CD14-positive monocyte (primary cell): Measurements from ENCODE around the gene CACNA1D. TPM values are rescaled to one million over a fixed set of nuclear protein-coding genes. Genes with fewer than 3 reads are reported as not detected.

ENCODE experiments used
- DNase-seq, 3 donors: peaks; one replicate each; pipeline ENCODE4 v3.0.0-alpha.2; 2011 to 2022
- H2AFZ ChIP-seq: 2 replicates; pipeline ENCODE4 v1.6.0; 2012; ENCODE audit warnings: mild to moderate bottlenecking, low read depth, low read length, inconsistent platforms; ENCODE audit not compliant: insufficient read depth, poor library complexity, severe bottlenecking
- H3K27ac ChIP-seq, 2 donors: 1 replicate in 1 of 2; 2 replicates in 1 of 2; pipeline ENCODE4 v1.5.1; 2012 to 2013; ENCODE audit warnings: low read length in 2 of 2, control low read depth in 1 of 2, inconsistent platforms in 1 of 2, low read depth in 1 of 2, mild to moderate bottlenecking in 1 of 2
- H3K27me3 ChIP-seq, 2 donors: one replicate each; pipeline versions ENCODE4 v1.6.0 to v1.6.1; 2011 to 2013; ENCODE audit warnings: low read length in 2 of 2; ENCODE audit not compliant: control insufficient read depth in 2 of 2, insufficient read depth in 2 of 2
- H3K36me3 ChIP-seq, 2 donors: replicated peaks in 1 of 2; 1 replicate in 1 of 2; 2 replicates in 1 of 2; pipeline versions ENCODE4 v1.5.1 to v1.6.1; 2012 to 2013; ENCODE audit warnings: low read length in 2 of 2, control low read depth in 1 of 2, inconsistent platforms in 1 of 2, mild to moderate bottlenecking in 1 of 2; ENCODE audit not compliant: insufficient read depth in 2 of 2, control insufficient read depth in 1 of 2
- H3K4me1 ChIP-seq, 2 donors: 1 replicate in 1 of 2; 2 replicates in 1 of 2; pipeline versions ENCODE4 v1.5.1 to v1.6.1; 2012 to 2013; ENCODE audit warnings: low read length in 2 of 2, control low read depth in 1 of 2, inconsistent platforms in 1 of 2, mild to moderate bottlenecking in 1 of 2, moderate library complexity in 1 of 2; ENCODE audit not compliant: insufficient read depth in 2 of 2, control insufficient read depth in 1 of 2
- H3K4me2 ChIP-seq: replicated peaks from 2 replicates; pipeline ENCODE3; 2012; ENCODE audit warnings: low read length, moderate library complexity, mild to moderate bottlenecking; ENCODE audit not compliant: poor library complexity, severe bottlenecking; ENCODE audit errors: extremely low read depth
- H3K4me3 ChIP-seq, 3 experiments: fragments of 200-600 bp in 1 of 3; sonication (generic) in 1 of 3; replicated peaks in 1 of 3; 1 replicate in 2 of 3; 2 replicates in 1 of 3; pipeline ENCODE4 v1.5.1; 2011 to 2013; ENCODE audit warnings: low read length in 3 of 3, mild to moderate bottlenecking in 3 of 3, control low read depth in 2 of 3, low read depth in 2 of 3, inconsistent platforms in 1 of 3, moderate library complexity in 1 of 3
- H3K79me2 ChIP-seq: 2 replicates; pipeline ENCODE4 v1.6.0; 2012; ENCODE audit warnings: mild to moderate bottlenecking, control low read depth, inconsistent platforms, low read length, moderate library complexity; ENCODE audit not compliant: insufficient read depth
- H3K9ac ChIP-seq: 2 replicates; pipeline ENCODE4 v1.6.0; 2017; ENCODE audit warnings: low read length, mild to moderate bottlenecking; ENCODE audit not compliant: insufficient read depth, poor library complexity, severe bottlenecking
- H3K9me3 ChIP-seq, 2 donors: replicated peaks in 1 of 2; 1 replicate in 1 of 2; 2 replicates in 1 of 2; pipeline versions ENCODE4 v1.5.1 to v1.6.1; 2012 to 2013; ENCODE audit warnings: low read length in 2 of 2, control low read depth in 1 of 2; ENCODE audit not compliant: control insufficient read depth in 1 of 2, insufficient read depth in 1 of 2
- H4K20me1 ChIP-seq: 2 replicates; pipeline ENCODE4 v1.6.0; 2012; ENCODE audit warnings: mild to moderate bottlenecking, low read length, control low read depth, moderate library complexity; ENCODE audit not compliant: insufficient read depth
- H3K27ac Mint-ChIP-seq, 7 donors: one replicate each; pipeline ENCODE4 v1.8.0; 2020; ENCODE audit warnings: mild to moderate bottlenecking in 7 of 7, mixed read lengths in 7 of 7, moderate library complexity in 6 of 7, inconsistent platforms in 2 of 7
- H3K27me3 Mint-ChIP-seq, 3 donors: one replicate each; pipeline ENCODE4 v1.8.0; 2021 to 2022; ENCODE audit warnings: low read depth in 3 of 3, mild to moderate bottlenecking in 3 of 3, mixed read lengths in 3 of 3, moderate library complexity in 3 of 3, inconsistent platforms in 1 of 3
- H3K36me3 Mint-ChIP-seq, 2 donors: one replicate each; pipeline ENCODE4 v1.8.0; 2020; ENCODE audit warnings: mixed read lengths in 2 of 2, inconsistent platforms in 1 of 2, mild to moderate bottlenecking in 1 of 2
- H3K4me1 Mint-ChIP-seq: one replicate; pipeline ENCODE4 v1.8.0; 2020; ENCODE audit warnings: mild to moderate bottlenecking, mixed read lengths
- H3K4me3 Mint-ChIP-seq, 2 donors: one replicate each; pipeline ENCODE4 v1.8.0; 2020; ENCODE audit warnings: mild to moderate bottlenecking in 2 of 2, mixed read lengths in 2 of 2, moderate library complexity in 1 of 2
- H3K9me3 Mint-ChIP-seq, 7 donors: one replicate each; pipeline ENCODE4 v1.8.0; 2020 to 2022; ENCODE audit warnings: mixed read lengths in 7 of 7, mild to moderate bottlenecking in 6 of 7, moderate library complexity in 6 of 7, inconsistent platforms in 2 of 7
- CTCF ChIP-seq: fragments of 200-600 bp; IDR thresholded peaks from one replicate; pipeline ENCODE4 v1.8.0; 2022; ENCODE audit warnings: antibody characterized with exemption, mild to moderate bottlenecking
- WGBS: methylation state at CpG from one replicate; pipeline ENCODE4 v1.1.5; 2013; ENCODE audit warnings: missing lambda C conversion rate; ENCODE audit not compliant: insufficient coverage; 5-methylcytosine and 5-hydroxymethylcytosine counted together
- intact Hi-C, 2 donors: fragments of 100-400 bp; cut with micrococcal nuclease; formaldehyde crosslinking; loops; one replicate each; pipeline versions ENCODE4 v1.15.0 to v1.15.1; 2023
- polyA plus RNA-seq, 3 donors: library from polyadenylated mRNA; depleted of rRNA in 1 of 3; unstranded in 2 of 3; stranded (reverse) in 1 of 3; fragments of 300-500 nt in 2 of 3; fragments of >200 nt in 1 of 3; fragmentation: Illumina TruSeq in 2 of 3; gene quantifications; 1 replicate in 2 of 3; 2 replicates in 1 of 3; pipeline ENCODE4 v1.2.3, GENCODE V29; 2012 to 2021

CACNA1D gene
- polyA plus RNA-seq, 3 donors: 0.29 to 1.2 (median 0.98) TPM

DNA sequence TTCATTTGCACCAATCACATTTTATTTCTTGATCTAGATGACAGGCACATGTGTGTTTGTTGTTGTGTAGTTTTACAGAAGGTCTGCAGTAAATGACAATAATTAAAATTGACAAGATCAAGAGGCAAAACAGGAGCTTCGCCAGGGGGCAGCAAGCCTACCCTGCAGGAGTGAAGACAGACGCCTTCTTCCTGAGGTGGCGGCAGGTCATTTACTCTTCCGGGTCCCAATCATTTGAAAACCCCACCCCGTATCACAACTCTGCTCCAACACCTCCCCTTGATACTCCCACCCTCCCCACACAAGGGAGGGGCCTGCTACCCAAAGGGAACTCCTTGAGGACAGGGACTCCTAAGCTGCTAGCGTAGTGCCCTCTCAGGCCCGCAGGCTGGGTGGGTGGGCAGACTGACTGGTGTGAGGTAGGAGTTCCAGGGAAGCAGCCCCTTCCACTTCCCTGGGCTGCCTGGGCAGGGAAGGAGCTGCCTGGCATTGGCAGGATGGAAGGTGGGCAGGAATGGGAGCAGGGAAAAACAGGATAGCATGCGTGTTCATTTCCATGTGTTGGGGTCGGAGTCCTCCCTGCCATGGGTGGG is 338.7 kb downstream of the CACNA1D start:
- Histone ChIP-seq H3K4me1 (peaks cover 19 to 22% of the 10 kb centered on the region in 2 donors), H2AFZ (no peak overlapping the region), H4K20me1 (no peaks in the 10 kb centered on the region), H3K9me3 (no peaks in the 10 kb centered on the region), H3K27me3 (no peaks in the 10 kb centered on the region), H3K36me3 (no peaks in the 10 kb centered on the region), H3K4me3 (no peak overlapping the region), H3K4me2 (no peak overlapping the region), H3K27ac (no peak overlapping the region), H3K9ac (no peak overlapping the region), H3K79me2 (no peaks in the 10 kb centered on the region)
- Mint-ChIP-seq H3K4me3 (no peak overlapping the region), H3K27me3 (peaks cover 0 to 6% (median 0%) of the 10 kb centered on the region in 3 donors), H3K9me3 (no peaks in the 10 kb centered on the region), H3K27ac (peak overlapping the region in 1 of 7 donors; percentile 42), H3K36me3 (peaks cover 0 to 2% of the 10 kb centered on the region in 2 donors), H3K4me1 (peaks cover 20% of the 10 kb centered on the region)
- no peak for DNase-seq
- 89% methylated on average over 4 of the region's 9 CpGs for WGBS
- TF ChIP-seq CTCF: no peak
- intact Hi-C loops: no loop called here

DNA sequence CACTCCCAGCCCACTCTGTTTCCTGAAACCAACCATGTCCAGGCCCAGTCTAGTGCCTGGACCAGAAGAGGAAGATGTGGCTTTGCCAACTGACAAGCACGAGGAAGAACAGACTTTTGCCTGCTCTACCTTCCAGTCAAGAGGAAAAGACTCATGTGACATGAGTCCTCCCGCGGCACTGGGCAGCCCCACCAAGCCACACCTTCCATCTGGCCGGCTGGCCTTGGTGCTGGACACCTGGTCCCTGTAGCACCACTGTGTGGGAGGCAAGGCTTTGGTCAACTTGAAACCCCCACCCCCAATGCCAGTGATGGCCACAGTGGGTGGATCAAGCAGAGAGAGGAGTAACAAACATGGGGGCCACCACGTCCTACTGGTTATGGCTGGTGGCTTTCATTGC is 339.3 kb downstream of the CACNA1D start:
- H3K36me3 ChIP-seq: no peaks in the 10 kb centered on the region
- H3K27ac Mint-ChIP-seq: peak overlapping the region in 5 of 7 donors; percentile 32 to 79 (median 42)

More for the DNA sequence above, 339.3 kb downstream of the CACNA1D start:
- H3K9ac ChIP-seq: no peak overlapping the region
- 0% methylated on average over 1 of the region's 5 CpGs for WGBS
- Mint-ChIP-seq H3K4me1 (peaks cover 20% of the 10 kb centered on the region), H3K36me3 (peaks cover 0 to 2% of the 10 kb centered on the region in 2 donors), H3K27me3 (peaks cover 2 to 6% (median 4%) of the 10 kb centered on the region in 3 donors), H3K4me3 (no peak overlapping the region), H3K9me3 (no peaks in the 10 kb centered on the region)
- no peaks in the 10 kb centered on the region for H3K79me2 ChIP-seq
- H3K4me1 ChIP-seq: peaks cover 19 to 22% of the 10 kb centered on the region in 2 donors
- no peaks in the 10 kb centered on the region for H3K9me3 ChIP-seq
- H3K27me3 ChIP-seq: no peaks in the 10 kb centered on the region
- no peak for TF ChIP-seq CTCF
- H2AFZ ChIP-seq: peak overlapping the region; percentile 40
- H3K4me2 ChIP-seq: no peak overlapping the region
- H4K20me1 ChIP-seq: no peaks in the 10 kb centered on the region
- DNase-seq: peak in 2 of 3 donors; percentile 4 to 29
- no peak overlapping the region for H3K27ac ChIP-seq
- H3K4me3 ChIP-seq: no peak overlapping the region
- intact Hi-C loops: no loop called here
